GM21515 (cell line): ENCODE results near the gene AKT1S1.
"Not testable (repeated sequence)": the region's sequence is repeated elsewhere in the genome, so short reads cannot be mapped to it uniquely, and the experiment has no call there.

ENCODE experiments used
- ATAC-seq: cut with Tn5 transposase; IDR thresholded peaks from one replicate; pipeline ENCODE4 v1.9.1; 2021; ENCODE audit not compliant: unreplicated experiment

AKT1S1 gene

DNA sequence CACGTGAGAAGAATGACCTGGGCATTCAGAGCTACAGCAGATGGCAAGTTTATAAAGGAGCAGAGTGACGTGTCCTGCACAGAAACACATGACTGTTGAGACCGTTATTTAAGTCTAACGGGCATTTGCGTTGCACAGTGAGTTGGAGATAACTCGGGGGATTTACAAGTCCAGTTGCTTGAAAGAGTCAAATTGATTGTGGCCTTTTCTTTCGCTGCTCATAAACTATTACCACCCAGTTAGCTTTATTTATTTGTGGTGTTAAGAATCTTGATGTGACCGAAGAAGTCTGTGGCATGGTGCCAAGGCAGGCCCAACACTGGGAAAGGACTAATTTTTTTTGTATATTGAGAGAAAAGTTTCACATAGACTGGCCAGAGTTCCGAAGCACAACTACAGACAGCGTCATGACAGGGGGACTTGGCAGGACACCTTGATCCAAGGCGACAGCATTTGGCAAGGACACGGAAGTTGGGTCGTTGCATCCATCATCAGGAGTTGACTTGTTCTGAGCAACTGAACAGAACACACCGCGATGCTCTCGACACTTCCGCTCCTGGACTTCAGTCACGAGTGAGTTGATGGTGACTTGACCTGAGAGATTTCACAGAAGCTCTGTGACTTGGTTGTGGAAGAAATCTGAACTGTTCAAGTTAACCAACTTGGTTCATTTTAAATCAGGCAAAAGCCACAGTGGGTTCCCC, 38.1 kb downstream of the AKT1S1 start:
- no peak for ATAC-seq

DNA sequence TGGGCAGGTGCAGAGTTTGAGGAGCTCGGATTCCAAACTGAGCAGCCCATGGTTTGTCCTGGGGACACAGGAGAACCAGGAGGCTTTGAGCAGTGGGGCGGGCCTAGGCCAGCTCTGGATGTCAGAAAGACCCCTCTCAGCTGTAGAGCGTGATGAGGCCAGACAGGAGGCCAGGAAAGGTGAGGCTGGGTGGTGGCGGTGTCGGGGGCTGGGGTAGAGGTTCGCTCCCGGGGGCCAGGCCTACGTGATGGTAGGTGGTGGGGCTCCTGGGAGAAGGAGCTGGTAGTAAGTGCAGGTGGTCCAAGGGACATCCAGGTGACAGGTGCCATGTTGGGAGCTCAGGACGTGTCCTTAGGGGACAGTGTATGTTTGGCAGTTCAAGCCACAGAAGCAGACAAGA, 39.7 kb downstream of the AKT1S1 start:
- ATAC-seq = no peak

DNA sequence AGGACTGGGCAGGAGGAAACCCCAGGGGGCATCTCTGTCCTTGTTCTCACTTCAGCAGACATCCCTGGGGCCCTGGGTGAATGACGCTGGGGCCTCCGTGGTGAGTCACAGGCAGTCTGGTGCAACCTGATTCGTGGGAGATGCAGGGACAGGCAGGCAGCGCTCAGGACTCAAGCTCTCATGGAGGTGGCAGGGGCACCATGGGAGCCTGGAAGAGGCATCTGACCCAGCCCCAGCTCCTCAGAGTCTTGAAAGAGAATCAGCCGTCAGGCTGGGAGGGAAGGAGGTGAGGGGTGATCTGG, 40.2 kb downstream of the AKT1S1 start:
- no peak for ATAC-seq

DNA sequence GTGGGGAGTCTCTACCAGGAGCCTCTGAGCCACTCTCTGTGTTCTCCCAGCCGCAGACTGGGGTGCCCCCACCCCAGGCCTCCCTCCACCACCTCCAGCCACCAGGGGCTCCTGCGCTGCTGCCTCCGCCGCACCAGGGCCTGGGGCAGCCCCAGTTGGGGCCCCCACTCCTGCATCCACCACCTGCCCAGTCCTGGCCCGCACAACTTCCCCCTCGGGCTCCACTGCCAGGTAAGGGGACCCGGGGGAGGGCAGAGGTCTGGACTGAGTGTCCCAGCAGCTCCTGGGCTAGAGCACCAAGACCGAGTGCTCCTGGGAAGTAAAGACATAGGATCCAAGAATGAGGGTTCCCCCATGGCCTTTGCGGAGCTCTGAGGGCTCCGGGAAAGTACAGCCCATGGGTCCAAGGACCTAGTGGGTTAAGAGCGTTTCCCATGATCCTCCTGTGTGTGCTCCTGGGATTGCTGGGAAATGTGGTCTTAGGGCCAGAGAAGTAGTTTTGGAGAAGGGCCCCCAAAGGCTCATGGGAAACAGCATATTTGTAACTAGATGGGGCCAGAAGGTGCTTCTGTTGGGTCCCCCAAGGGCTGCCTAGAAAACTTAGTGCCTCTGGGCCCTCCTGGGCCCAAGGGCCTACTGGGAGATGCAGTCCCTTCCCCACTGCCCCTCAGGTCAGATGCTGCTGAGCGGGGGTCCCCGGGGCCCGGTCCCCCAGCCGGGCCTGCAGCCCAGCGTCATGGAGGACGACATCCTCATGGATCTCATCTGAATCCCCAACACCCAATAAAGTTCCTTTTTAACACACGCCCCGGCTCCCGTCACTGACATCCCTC, 40.8 kb downstream of the AKT1S1 start:
- ATAC-seq = no peak

GRCh38 chr19:49835562-49835961, 41.6 kb downstream of the AKT1S1 start:
- ATAC-seq = no peak

GRCh38 chr19:49833599-49833998, 43.6 kb downstream of the AKT1S1 start:
- no peak for ATAC-seq

GRCh38 chr19:49832556-49832955, 44.6 kb downstream of the AKT1S1 start:
- ATAC-seq = no peak

DNA sequence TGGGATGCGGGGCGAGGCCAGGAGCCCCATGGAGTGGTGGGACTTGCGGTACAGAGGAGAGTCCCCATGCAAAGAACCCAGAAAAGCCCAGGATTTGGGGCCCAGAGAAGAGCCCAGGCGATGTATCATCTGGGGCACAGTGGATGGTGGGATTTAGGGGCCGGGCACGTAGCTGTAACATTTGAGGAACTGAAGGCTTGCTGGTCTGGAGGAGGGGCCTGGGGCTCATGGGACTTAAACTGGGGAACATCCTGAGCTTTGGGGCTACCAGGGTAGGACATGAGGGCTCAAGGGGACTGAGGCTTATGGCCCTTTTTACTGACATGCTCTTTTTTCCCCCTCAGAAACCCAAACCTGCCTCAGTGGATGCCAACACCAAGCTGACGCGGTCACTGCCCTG, 45.6 kb downstream of the AKT1S1 start:
- no peak for ATAC-seq

DNA sequence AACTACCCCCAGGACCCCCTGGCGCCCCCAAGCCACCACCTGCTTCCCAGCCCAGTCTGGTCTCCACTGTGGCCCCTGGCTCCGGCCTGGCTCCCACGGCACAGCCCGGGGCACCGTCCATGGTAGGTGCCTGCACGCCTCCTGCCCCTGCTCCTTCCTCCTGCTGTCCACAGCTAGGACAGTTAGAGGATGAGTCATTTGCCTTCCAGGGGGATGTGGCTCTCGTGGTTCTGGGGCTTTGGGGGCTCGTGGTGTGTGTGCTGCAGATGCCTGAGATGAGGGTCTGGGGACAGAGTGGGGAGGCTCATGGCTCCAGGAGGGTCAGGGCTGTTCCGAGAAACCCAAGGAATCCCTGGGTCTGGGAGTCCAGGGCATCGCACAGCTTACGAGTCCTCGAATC, 46.4 kb downstream of the AKT1S1 start:
- ATAC-seq = no peak

DNA sequence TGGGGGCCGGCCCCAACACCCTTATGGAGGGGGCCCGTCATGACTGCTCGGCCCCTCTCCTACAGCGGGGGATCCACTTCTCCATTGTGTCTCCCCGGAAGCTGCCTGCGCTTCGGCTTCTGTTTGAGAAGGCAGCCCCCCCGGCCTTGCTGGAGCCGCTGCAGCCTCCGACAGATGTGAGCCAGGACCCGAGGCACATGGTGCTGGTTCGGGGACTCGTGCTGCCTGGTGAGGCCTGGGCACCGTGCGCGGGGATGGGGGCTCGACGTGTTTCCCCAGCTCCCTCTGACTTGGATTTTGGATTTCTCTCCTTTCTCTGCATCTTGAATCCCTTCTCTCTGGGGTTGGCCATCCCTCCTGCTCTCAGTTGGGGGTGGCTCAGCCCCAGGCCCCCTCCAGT, 47.4 kb downstream of the AKT1S1 start:
- no peak for ATAC-seq

DNA sequence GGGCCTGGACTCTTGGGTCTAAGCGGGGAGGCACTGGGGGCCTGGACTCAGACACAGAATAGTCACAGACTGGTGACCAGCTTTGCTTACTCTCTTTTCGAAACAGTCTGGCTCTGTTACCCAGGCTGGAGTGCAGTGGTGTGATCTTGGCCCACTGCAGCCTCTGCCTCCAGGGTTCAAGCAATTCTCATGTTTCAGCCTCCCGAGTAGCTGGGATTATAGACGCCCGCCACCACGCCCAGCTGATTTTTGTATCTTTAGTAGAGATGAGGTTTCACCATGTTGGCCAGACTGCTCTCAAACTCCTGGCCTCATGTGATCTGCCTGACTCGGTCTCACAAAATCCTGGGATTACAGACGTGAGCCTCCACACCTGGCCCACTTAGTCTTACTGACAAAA, 48.0 kb downstream of the AKT1S1 start:
- no peak for ATAC-seq

DNA sequence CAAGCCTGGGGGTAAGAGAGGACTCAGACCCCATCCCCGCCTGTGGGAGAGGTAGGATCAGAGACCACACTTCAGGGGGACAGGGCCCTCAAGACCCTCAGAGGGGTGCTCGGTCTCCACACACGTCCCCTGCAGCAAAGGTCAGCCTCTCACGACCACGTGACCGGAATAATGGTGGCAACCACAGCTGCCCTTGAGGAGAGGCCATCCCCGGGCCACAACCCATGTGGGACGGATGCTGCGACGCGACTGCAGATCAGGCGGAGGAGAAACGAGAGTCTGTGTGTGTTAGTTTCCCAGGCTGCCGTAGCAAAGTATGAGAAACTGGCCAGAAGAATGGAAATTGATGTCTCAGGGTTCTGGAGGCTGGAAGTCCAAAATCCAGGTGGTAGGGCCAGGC, 50.1 kb downstream of the AKT1S1 start:
- ATAC-seq = no peak

- no peak for ATAC-seq
Measured at GRCh38 chr19:49824662-49825061, 52.5 kb downstream of the AKT1S1 start.

DNA sequence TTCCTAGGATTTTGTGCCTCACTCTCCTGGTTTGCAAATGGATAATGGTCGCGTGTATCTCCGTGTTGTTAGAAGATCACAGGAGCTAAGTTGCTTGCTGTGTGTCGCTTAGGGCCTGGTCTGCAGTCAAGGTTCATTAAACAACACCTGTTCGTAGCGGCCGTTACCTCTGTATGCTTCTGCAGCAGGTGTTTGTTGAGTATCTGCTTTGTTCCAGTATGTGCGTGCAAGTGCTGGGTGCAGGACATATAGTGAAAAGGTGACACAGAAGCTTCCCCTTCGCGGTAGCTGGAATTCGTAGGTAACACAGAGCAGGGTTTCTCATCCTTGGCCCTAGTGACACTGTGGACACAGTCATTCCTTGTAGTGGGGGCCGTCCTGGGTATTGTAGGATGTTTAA, 53.7 kb downstream of the AKT1S1 start:
- ATAC-seq = no peak

GRCh38 chr19:49820125-49820524, 57.0 kb downstream of the AKT1S1 start:
- ATAC-seq = no peak

- not testable (repeated sequence) for ATAC-seq
Measured at GRCh38 chr19:49819452-49820115, 57.6 kb downstream of the AKT1S1 start.
